NT2/D1 (cell line): ENCODE data around the gene HHIP.

Experiments
- SUZ12 ChIP-seq: IDR thresholded peaks from 2 replicates; pipeline ENCODE4 v1.6.1; 2011; ENCODE audit not compliant: insufficient read length, insufficient read depth; ENCODE audit errors: extremely low read depth
- YY1 ChIP-seq: IDR thresholded peaks from 2 replicates; pipeline ENCODE4 v1.6.1; 2011; ENCODE audit not compliant: insufficient read length, insufficient read depth
- ZNF274 ChIP-seq: IDR thresholded peaks from 2 replicates; pipeline ENCODE4 v1.6.1; 2011; ENCODE audit warnings: mild to moderate bottlenecking, low read depth, low read length

GRCh38 chr4:144754562-144755410 is 108.8 kb downstream of the HHIP start:
- TF ChIP-seq YY1 (no peak), ZNF274 (no peak), SUZ12 (no peak)
